Liver (tissue), 3 donors: ENCODE results near the gene TMPRSS7.

Source experiments
- CTCF ChIP-seq: fragments of 150-350 bp; IDR thresholded peaks from 2 replicates; pipeline ENCODE4 v1.5.1; 2017; ENCODE audit warnings: improper control_type of control experiment, low read depth, low read length; ENCODE audit not compliant: missing input control
- MAX ChIP-seq: IDR thresholded peaks from 2 replicates; pipeline ENCODE4 v1.6.1; 2016; ENCODE audit warnings: antibody characterized with exemption
- RAD21 ChIP-seq, 2 donors: IDR thresholded peaks; 2 replicates each; pipeline ENCODE4 v1.6.1; 2016; ENCODE audit warnings: antibody characterized with exemption in 2 of 2, mild to moderate bottlenecking in 2 of 2
- donor health status: healthy.
- donor health status: healthy.

- TF ChIP-seq RAD21 (IDR thresholded peaks at IDR 0.05) (no peak), CTCF (no peak), MAX (no peak)
Observed at GRCh38 chr3:112093180-112093522, 58.6 kb downstream of the TMPRSS7 start.
